Neural cell (in vitro differentiated cells): Measurements from ENCODE around the gene KNSTRN. TPM values are rescaled to one million over a fixed set of nuclear protein-coding genes. Genes with fewer than 3 reads are reported as not detected.

Source experiments
- H2AFZ ChIP-seq: fragments of 200-600, 300-800 bp; sonication (generic), shearing (Covaris generic); 2 replicates; pipeline ENCODE4 v1.6.0; 2014; ENCODE audit warnings: low read depth, mild to moderate bottlenecking, antibody characterized with exemption, low read length, moderate library complexity
- H3F3A ChIP-seq: fragments of 200-600 bp; shearing (Covaris generic); 2 replicates; pipeline ENCODE4 v1.6.1; 2016; ENCODE audit warnings: mild to moderate bottlenecking, moderate library complexity, mixed read lengths, antibody characterized with exemption, low read length; ENCODE audit not compliant: insufficient read depth, poor library complexity, severe bottlenecking
- H3K27ac ChIP-seq: fragments of 200-600, 300-800 bp; sonication (generic), shearing (Covaris generic); 2 replicates; pipeline ENCODE4 v1.5.1; 2014; ENCODE audit warnings: mild to moderate bottlenecking, low read length, moderate library complexity
- H3K27me3 ChIP-seq: fragments of 300-800, 200-600 bp; sonication (generic), shearing (Covaris generic); 2 replicates; pipeline ENCODE4 v1.6.0; 2014; ENCODE audit warnings: mild to moderate bottlenecking, low read depth, low read length, moderate library complexity; ENCODE audit not compliant: insufficient read depth
- H3K36me3 ChIP-seq: fragments of 300-800, 200-600 bp; sonication (generic), shearing (Covaris generic); 2 replicates; pipeline ENCODE4 v1.5.1; 2014; ENCODE audit warnings: mild to moderate bottlenecking, antibody characterized with exemption, low read length, moderate library complexity; ENCODE audit not compliant: insufficient read depth
- H3K4me2 ChIP-seq: fragments of 300-800, 200-600 bp; sonication (generic), shearing (Covaris generic); 2 replicates; pipeline ENCODE4 v1.6.0; 2014; ENCODE audit warnings: mild to moderate bottlenecking, low read length
- H3K4me3 ChIP-seq: fragments of 300-800, 200-600 bp; sonication (generic), shearing (Covaris generic); 2 replicates; pipeline ENCODE4 v1.5.1; 2014; ENCODE audit warnings: mild to moderate bottlenecking, low read length, moderate library complexity
- H3K79me2 ChIP-seq: fragments of 200-600 bp; shearing (Covaris generic); replicated peaks from 2 replicates; pipeline ENCODE4 v1.6.0; 2014; ENCODE audit warnings: mild to moderate bottlenecking, low read length, moderate library complexity; ENCODE audit not compliant: insufficient read depth
- H3K9ac ChIP-seq: fragments of 300-800, 200-600 bp; sonication (generic), shearing (Covaris generic); 2 replicates; pipeline ENCODE4 v1.6.1; 2016; ENCODE audit warnings: mild to moderate bottlenecking, low read length, mixed read lengths
- H3K9me2 ChIP-seq: fragments of 200-600 bp; shearing (Covaris generic); 2 replicates; pipeline ENCODE4 v1.6.1; 2016; ENCODE audit warnings: mild to moderate bottlenecking, low read length, mixed read lengths; ENCODE audit not compliant: insufficient read depth
- H3K9me3 ChIP-seq: fragments of 200-600, 300-800 bp; sonication (generic), shearing (Covaris generic); 2 replicates; pipeline ENCODE4 v1.6.1; 2016; ENCODE audit warnings: mild to moderate bottlenecking, mixed run types, low read length, moderate library complexity, mixed read lengths
- H4K20me1 ChIP-seq: fragments of 200-600 bp; shearing (Covaris generic); 2 replicates; pipeline ENCODE4 v1.6.1; 2016; ENCODE audit warnings: mild to moderate bottlenecking, mixed run types; ENCODE audit not compliant: insufficient read depth
- CTCF ChIP-seq: fragments of 450-650 bp; IDR thresholded peaks from 2 replicates; pipeline ENCODE4 v1.5.1; 2014; ENCODE audit warnings: antibody characterized with exemption, mild to moderate bottlenecking, moderate library complexity; ENCODE audit not compliant: poor library complexity, severe bottlenecking
- EP300 ChIP-seq: fragments of 450-650 bp; conservative IDR thresholded peaks from 2 replicates; pipeline ENCODE4 v1.6.1; 2014; ENCODE audit warnings: antibody characterized with exemption, mild to moderate bottlenecking, moderate library complexity; ENCODE audit not compliant: poor library complexity, severe bottlenecking
- EZH2 ChIP-seq: fragments of 200-600, 300-800 bp; shearing (Covaris generic), sonication (generic); IDR thresholded peaks from 2 replicates; pipeline ENCODE4 v1.6.1; 2014; ENCODE audit warnings: antibody characterized with exemption, low read length, borderline replicate concordance, mild to moderate bottlenecking; ENCODE audit not compliant: insufficient read depth, poor library complexity, severe bottlenecking
- MXI1 ChIP-seq: fragments of 450-650 bp; conservative IDR thresholded peaks from 2 replicates; pipeline ENCODE4 v1.6.1; 2014; ENCODE audit warnings: antibody characterized with exemption, mild to moderate bottlenecking; ENCODE audit not compliant: poor library complexity, severe bottlenecking
- POLR2AphosphoS5 ChIP-seq: IDR thresholded peaks from 2 replicates; pipeline ENCODE4 v1.6.1; 2012
- RAD21 ChIP-seq: fragments of 450-650 bp; conservative IDR thresholded peaks from 2 replicates; pipeline ENCODE4 v1.6.1; 2014; ENCODE audit warnings: antibody characterized with exemption, mild to moderate bottlenecking, moderate library complexity
- REST ChIP-seq: IDR thresholded peaks from 2 replicates; pipeline ENCODE4 v1.6.1; 2012; ENCODE audit warnings: borderline replicate concordance
- SMC3 ChIP-seq: fragments of 450-650 bp; conservative IDR thresholded peaks from 2 replicates; pipeline ENCODE4 v1.6.1; 2014; ENCODE audit warnings: antibody characterized with exemption, mild to moderate bottlenecking, moderate library complexity; ENCODE audit not compliant: poor library complexity
- TAF1 ChIP-seq: IDR thresholded peaks from 2 replicates; pipeline ENCODE4 v1.6.1; 2012; ENCODE audit warnings: low read depth
- polyA plus RNA-seq: library from polyadenylated mRNA; depleted of rRNA; stranded (reverse); fragments of >200 nt; gene quantifications from 2 replicates; pipeline ENCODE4 v1.2.3, GENCODE V29; 2014

KNSTRN gene
- polyA plus RNA-seq, 1 donor from 2014 or later, result 38.3 TPM

- Histone ChIP-seq H3K79me2 (no peaks in the 10 kb centered on the region), H3K9ac (no peak overlapping the region), H3K27ac (no peak overlapping the region), H3K9me2 (no peaks in the 10 kb centered on the region), H3F3A (no peaks in the 10 kb centered on the region), H3K27me3 (no peaks in the 10 kb centered on the region), H4K20me1 (no peaks in the 10 kb centered on the region), H3K36me3 (peaks cover 6% of the 10 kb centered on the region), H3K4me2 (no peak overlapping the region), H3K9me3 (no peaks in the 10 kb centered on the region), H2AFZ (no peak overlapping the region), H3K4me3 (no peak overlapping the region)
- TF ChIP-seq MXI1, result no peak
- TF ChIP-seq SMC3, result no peak
- TF ChIP-seq EP300, result no peak
- TF ChIP-seq CTCF, result no peak
- no peak for TF ChIP-seq EZH2
- TF ChIP-seq RAD21, result no peak
- no peak for TF ChIP-seq POLR2AphosphoS5
- no peak for TF ChIP-seq REST
- TF ChIP-seq TAF1, result no peak
Measured at GRCh38 chr15:40372981-40373380, 9.5 kb upstream of the KNSTRN start.

GRCh38 chr15:40377606-40378005 is 4.9 kb upstream of the KNSTRN start:
- H3K9ac ChIP-seq, result no peak overlapping the region
- no peaks in the 10 kb centered on the region for H3K27me3 ChIP-seq
- TF ChIP-seq SMC3, result no peak
- no peak for TF ChIP-seq MXI1
- no peak for TF ChIP-seq TAF1
- no peaks in the 10 kb centered on the region for H3F3A ChIP-seq
- H3K4me3 ChIP-seq, result no peak overlapping the region
- no peaks in the 10 kb centered on the region for H3K9me3 ChIP-seq
- H3K9me2 ChIP-seq, result no peaks in the 10 kb centered on the region
- H3K36me3 ChIP-seq, result no peaks in the 10 kb centered on the region
- H3K27ac ChIP-seq, result no peak overlapping the region
- no peaks in the 10 kb centered on the region for H4K20me1 ChIP-seq
- H3K79me2 ChIP-seq, result no peaks in the 10 kb centered on the region
- no peak overlapping the region for H3K4me2 ChIP-seq
- no peak overlapping the region for H2AFZ ChIP-seq

GRCh38 chr15:40379374-40379773 is 3.1 kb upstream of the KNSTRN start:
- Histone ChIP-seq H3F3A (no peaks in the 10 kb centered on the region), H2AFZ (no peak overlapping the region), H3K27ac (no peak overlapping the region), H3K4me2 (no peak overlapping the region), H3K9me3 (no peaks in the 10 kb centered on the region), H4K20me1 (no peaks in the 10 kb centered on the region), H3K79me2 (peaks cover 11% of the 10 kb centered on the region), H3K36me3 (no peaks in the 10 kb centered on the region), H3K4me3 (no peak overlapping the region), H3K9me2 (no peaks in the 10 kb centered on the region), H3K27me3 (no peaks in the 10 kb centered on the region), H3K9ac (no peak overlapping the region)
- TF ChIP-seq POLR2AphosphoS5 (no peak), EP300 (no peak), REST (no peak), RAD21 (no peak), TAF1 (no peak), EZH2 (no peak)
